ENCODE measurements around the gene SLC39A13. TPM values are rescaled to one million over a fixed set of nuclear protein-coding genes. Genes with fewer than 3 reads are reported as not detected.

SLC39A13 gene
- total RNA-seq, 4 donors from 2014 or later = 68.8 to 218 (median 78.9) TPM

GRCh38 chr11:47376107-47376524 is 32.3 kb upstream of the SLC39A13 start:
- ATAC-seq = no peak
- 67 to 70% methylated on average over 2 to 8 of the region's 8 CpGs for WGBS, 2 donors (ENCODE audit: low coverage in 1 of 2)
- TF ChIP-seq CTCF (IDR thresholded peaks at IDR 0.05) (no peak), EP300 (IDR thresholded peaks at IDR 0.05) (no peak), POLR2A (IDR thresholded peaks at IDR 0.05) (no peak), POLR2AphosphoS5 (IDR thresholded peaks at IDR 0.05) (no peak)
- Histone ChIP-seq H3K4me3 (peak overlapping the region in 1 of 2 donors; percentile 42), H3K36me3 (no peaks in the 10 kb centered on the region), H3K9me3 (no peaks in the 10 kb centered on the region), H3K4me1 (peaks cover 0 to 8% (median 0%) of the 10 kb centered on the region in 3 donors), H3K27ac (peak overlapping the region in 1 of 4 donors; percentile 74), H3K27me3 (no peaks in the 10 kb centered on the region)

DNA sequence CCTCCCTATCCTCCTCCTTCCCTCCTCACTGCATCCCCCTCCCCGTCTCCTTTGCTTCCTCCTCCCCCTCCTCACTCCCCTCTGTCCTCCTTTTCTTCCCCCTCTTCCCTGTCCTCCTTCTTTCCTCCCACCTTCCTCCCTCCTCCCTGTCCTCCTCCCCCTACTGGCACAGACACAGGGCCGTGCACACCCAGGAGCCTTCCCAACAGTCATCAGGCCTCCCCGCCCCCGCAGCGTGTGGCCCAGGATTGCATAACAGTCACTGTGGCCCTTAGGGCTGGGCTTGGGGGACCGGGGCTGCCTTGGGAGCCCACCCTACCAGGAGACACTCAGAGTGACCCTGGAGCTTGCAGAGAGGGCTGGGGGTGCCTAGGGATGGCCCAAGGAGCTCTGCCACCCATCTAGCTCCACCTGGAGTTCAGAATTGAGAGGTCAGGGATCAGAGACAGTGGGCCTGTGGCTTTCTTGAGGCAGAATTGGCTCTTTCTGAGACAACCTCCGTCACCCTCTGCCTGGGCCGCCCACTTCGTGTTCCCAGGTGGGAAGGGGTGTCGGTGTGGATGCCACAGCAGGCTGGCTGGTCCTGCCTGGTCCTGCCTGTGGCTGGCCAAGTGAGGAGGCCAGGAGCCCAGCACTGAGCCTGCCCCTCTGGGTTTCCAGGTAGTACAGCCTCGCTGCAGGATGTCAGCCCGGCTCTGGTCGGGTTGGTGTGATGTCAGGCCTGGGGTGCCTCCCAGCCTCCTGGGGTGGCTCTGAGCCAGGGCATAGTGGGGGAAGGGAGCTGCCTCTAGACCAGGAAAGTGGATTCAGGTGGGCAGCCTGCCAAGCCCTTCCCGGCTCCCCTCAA is 31.6 kb upstream of the SLC39A13 start:
- H3K27me3 ChIP-seq = no peaks in the 10 kb centered on the region
- no peaks in the 10 kb centered on the region for H3K9me3 ChIP-seq
- peak overlapping the region in 3 of 4 donors; percentile 53 to 74 (median 66) for H3K27ac ChIP-seq
- TF ChIP-seq POLR2A (IDR thresholded peaks at IDR 0.05) (no peak), CTCF (IDR thresholded peaks at IDR 0.05) (no peak), EP300 (IDR thresholded peaks at IDR 0.05) (no peak), POLR2AphosphoS5 (IDR thresholded peaks at IDR 0.05) (no peak)
- peak overlapping the region in 1 of 2 donors; percentile 42 for H3K4me3 ChIP-seq
- 50% methylated on average over 4 of the region's 14 CpGs; no CpG with 5 or more reads in 1 of the 2 donors for WGBS, 2 donors (ENCODE audit: low coverage in 1 of 2)
- ATAC-seq = no peak
- peaks cover 0 to 8% (median 0%) of the 10 kb centered on the region in 3 donors for H3K4me1 ChIP-seq
- H3K36me3 ChIP-seq = no peaks in the 10 kb centered on the region

GRCh38 chr11:47377571-47378009 is 30.8 kb upstream of the SLC39A13 start:
- no peak for ATAC-seq
- TF ChIP-seq CTCF (IDR thresholded peaks at IDR 0.05) (no peak), POLR2AphosphoS5 (IDR thresholded peaks at IDR 0.05) (no peak), EP300 (IDR thresholded peaks at IDR 0.05) (no peak), POLR2A (IDR thresholded peaks at IDR 0.05) (no peak)
- peak overlapping the region in 1 of 2 donors; percentile 42 for H3K4me3 ChIP-seq
- peak overlapping the region in 3 of 4 donors; percentile 51 to 74 (median 53) for H3K27ac ChIP-seq
- H3K9me3 ChIP-seq = no peaks in the 10 kb centered on the region
- no peaks in the 10 kb centered on the region for H3K36me3 ChIP-seq
- peaks cover 0 to 8% (median 0%) of the 10 kb centered on the region in 3 donors for H3K4me1 ChIP-seq
- 81 to 86% methylated on average over 1 to 5 of the region's 5 CpGs for WGBS, 2 donors (ENCODE audit: low coverage in 1 of 2)
- H3K27me3 ChIP-seq = no peaks in the 10 kb centered on the region

GRCh38 chr11:47378010-47378835 is 30.2 kb upstream of the SLC39A13 start, which contains the start of gene SPI1:
TSS of gene SPI1 (minus strand) at chr11:47378547. CDS start at chr11:47378353, 194 bp downstream.
- TF ChIP-seq POLR2AphosphoS5 (IDR thresholded peaks at IDR 0.05) (no peak), POLR2A (IDR thresholded peaks at IDR 0.05) (peak in 1 of 2 donors; percentile 16)
- WGBS, 2 donors (ENCODE audit: low coverage in 1 of 2) = 78 to 100% methylated on average over 2 of the region's 31 CpGs
- H3K27me3 ChIP-seq = no peaks in the 10 kb centered on the region
- peak; percentile 37 for ATAC-seq
- no peaks in the 10 kb centered on the region for H3K36me3 ChIP-seq
- H3K4me1 ChIP-seq = peaks cover 0 to 8% (median 0%) of the 10 kb centered on the region in 3 donors
- no peaks in the 10 kb centered on the region for H3K9me3 ChIP-seq
- peak within 1 kb of the TSS in 1 of 2 donors; percentile 42 for H3K4me3 ChIP-seq
- peak within 1 kb of the TSS in 3 of 4 donors; percentile 53 to 74 (median 53) for H3K27ac ChIP-seq

DNA sequence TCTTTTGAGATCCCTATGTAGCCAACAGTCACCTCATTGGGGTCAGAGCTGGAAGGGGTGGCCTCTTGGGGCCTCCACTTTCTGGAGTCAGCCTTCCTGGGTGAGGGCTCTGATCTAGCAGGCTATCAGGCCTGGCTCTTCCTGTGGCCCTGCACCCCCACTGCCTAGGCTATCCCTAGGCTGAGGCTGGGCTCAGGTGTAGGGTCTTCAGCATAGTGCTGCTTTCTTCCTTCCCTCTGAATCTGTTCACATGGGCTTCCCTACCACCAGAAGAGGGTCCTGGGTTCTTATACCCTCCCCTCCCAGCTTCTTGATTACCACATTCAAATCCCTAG is 29.6 kb upstream of the SLC39A13 start:
- Histone ChIP-seq H3K4me1 (peaks cover 0 to 6% (median 0%) of the 10 kb centered on the region in 3 donors), H3K27me3 (no peaks in the 10 kb centered on the region), H3K36me3 (no peaks in the 10 kb centered on the region), H3K4me3 (no peak overlapping the region), H3K9me3 (no peaks in the 10 kb centered on the region), H3K27ac (peak overlapping the region in 3 of 4 donors; percentile 26 to 74 (median 53))
- no peak for ATAC-seq
- no peak for TF ChIP-seq POLR2A (IDR thresholded peaks at IDR 0.05)
- TF ChIP-seq CTCF (IDR thresholded peaks at IDR 0.05) = no peak

Measured in gastroesophageal sphincter (tissue), 4 donors.